ENCODE results near the gene KCNAB1.

KCNAB1 gene

GRCh38 chr3:156334841-156335545 lies 214.6 kb downstream of the KCNAB1 start:
- DNase-seq = no peak

- DNase-seq = no peak
Observed at GRCh38 chr3:156339491-156339890, 219.1 kb downstream of the KCNAB1 start.

DNA sequence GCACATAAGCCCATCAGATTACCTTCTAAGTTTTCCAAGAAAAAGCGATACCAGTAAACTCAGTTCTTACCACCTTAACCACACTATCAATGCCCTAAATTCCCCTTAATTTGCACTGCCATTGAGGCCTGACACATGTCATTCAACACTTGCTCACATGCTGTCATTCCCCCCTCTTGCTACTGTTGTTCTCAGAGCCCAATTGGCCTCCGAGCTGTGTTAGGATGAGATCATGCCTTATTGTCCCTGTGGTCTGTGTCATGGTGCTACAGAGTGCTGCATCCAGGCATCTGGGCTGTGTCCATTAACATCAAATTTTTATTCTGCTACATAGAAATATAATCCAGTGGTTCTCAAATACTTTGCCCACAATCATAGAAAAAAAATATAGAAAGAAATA lies 221.0 kb downstream of the KCNAB1 start:
- no peak for DNase-seq

DNA sequence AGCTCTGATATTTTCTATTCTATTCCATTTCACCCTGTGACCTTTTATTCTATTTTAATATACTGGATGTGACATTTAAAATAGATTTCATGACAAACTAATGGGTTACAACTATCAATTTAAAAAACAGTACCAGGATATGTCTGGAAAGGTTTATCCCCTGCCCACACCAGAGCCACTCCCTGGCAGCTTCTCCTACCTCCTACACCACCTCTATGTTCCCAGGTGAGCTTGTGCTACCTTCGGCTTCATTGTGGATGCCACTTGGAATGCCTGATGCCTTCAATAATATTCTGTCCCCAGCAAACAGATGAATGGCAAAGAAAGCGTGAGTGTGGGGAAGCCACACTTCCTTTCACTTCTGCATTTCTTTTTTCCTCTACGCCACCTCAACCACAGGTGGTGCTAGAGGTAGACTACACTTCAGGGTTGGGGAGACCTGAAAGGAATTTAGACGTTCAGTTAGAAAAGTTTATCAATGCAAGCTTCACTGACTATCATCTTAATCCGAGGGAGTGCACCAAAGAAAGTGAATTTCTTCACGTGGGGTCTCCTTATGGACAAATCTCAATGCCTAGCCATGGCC lies 221.5 kb downstream of the KCNAB1 start:
- DNase-seq = no peak

- no peak for DNase-seq
Observed at GRCh38 chr3:156344215-156344614, 223.8 kb downstream of the KCNAB1 start.

DNA sequence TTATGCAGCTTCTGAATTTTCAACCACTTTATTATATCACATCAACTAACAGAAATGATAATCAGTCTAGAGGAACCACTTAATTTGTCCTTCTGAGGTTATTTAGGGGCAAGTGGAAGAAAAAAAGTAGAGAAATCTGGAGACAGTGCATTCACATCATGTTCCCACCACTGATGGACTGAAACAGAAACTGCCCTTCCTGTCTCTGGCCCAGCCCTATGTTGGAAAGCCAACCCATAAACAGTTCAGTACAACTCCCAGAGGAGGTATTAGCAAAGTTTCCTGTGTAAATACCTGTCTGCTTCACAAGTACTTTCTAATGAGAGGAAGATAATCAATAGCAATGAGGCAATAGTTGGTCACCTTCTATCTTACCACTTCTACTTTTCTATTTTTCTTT lies 228.7 kb downstream of the KCNAB1 start:
- no peak for DNase-seq

DNA sequence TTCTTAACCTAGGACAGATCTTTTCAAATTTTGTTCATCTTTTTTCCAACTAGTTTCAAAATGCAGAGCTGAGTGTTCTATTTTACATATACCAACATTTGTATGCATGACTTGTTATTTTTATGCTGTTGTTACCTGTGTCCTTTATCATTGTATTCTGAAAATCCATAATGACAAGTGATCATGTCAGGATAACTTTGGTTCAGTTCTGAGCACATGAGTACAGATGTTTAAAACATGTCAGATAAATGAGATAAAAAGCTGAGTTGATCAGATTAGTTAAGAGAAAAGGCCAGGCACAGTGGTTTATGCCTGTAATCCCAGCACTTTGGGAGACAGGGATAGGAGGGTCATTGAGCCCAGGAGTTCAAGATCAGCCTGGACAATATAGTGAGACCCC lies 229.6 kb downstream of the KCNAB1 start:
- DNase-seq = no peak

- no peak for DNase-seq
Observed at GRCh38 chr3:156350781-156351180, 230.4 kb downstream of the KCNAB1 start.

DNA sequence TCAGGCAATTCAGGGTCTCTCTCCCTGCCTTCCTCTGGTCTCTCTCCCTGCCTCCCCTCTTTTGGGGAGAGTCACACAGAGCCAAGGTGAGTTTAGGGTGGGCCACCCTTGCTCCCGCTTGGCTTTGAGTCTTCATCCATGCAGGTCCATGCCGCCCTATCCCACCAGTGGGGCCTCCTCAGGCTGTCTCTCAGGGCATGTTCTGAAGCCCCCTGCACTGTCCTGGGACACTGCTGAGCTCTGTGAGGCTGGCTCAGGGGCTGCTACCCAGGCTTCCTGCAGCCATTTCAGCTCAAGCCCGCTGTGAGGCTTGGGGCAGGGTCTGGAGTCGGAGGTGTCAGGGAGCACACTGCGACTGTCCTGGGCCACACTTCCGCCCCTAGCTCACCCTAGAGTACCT lies 231.4 kb downstream of the KCNAB1 start:
- no peak for DNase-seq

DNA sequence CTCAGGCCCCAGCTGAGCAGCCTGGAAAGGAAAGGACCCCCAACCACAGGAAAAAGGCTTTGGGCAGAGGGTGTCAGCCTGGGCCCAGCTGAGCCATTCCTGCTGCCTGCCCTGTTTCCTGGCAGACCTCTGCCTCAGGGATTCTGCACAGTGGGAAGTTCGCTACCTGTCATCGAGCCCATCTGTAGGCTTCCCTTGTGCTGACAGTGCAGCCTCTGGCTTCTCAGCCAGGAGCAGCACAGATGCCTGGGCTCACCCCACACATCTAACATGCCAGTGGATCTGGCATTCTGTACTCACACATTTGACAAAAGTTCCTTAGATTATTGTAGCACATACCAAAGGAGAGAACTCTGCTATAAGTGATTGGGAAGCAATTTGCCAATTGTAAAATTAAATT lies 232.3 kb downstream of the KCNAB1 start:
- no peak for DNase-seq

DNA sequence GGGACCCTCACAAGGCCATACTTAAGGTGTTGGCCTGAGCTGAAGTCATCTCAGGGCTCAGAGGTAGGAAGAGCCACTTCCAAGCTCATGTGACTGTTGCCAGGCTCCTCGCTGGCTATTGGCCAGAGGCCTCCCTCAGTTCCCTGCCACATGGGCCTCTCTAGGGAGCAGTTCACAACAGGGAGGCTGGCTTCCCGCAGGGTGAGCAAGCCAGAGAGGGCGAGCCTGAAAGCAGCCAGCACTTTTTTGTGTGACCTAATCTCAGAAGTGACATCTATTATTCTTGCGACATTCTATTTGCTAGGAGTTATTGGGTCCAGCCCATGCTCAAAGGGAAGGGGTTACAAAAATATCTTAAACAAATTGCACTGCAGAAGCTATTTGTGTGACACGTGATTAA lies 233.2 kb downstream of the KCNAB1 start:
- DNase-seq = no peak

- no peak for DNase-seq
Observed at GRCh38 chr3:156356537-156357363, 236.4 kb downstream of the KCNAB1 start.

- no peak for DNase-seq
Observed at GRCh38 chr3:156358232-156358631, 237.9 kb downstream of the KCNAB1 start.

GRCh38 chr3:156359368-156359767 lies 239.0 kb downstream of the KCNAB1 start:
- DNase-seq = no peak

- DNase-seq = no peak
Observed at GRCh38 chr3:156360083-156360482, 239.7 kb downstream of the KCNAB1 start.

DNA sequence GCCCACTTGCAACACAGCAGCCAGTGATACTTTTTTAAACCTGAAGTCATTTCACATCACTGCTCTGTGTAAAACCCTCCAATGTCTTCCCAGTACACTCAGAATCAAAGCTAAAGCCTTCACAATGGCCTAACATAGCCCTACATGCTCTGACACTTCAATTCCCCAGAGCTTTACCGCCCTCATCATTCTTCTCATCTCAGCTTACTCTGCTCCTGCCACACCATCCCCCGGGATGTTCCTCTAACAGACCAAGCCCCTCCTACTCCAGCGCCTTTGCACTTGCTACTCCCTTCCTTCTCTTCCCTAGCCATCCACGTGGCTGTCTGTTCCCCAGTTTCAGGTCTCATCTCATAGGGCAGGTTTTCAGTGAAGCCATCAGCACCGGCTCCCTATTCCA lies 240.6 kb downstream of the KCNAB1 start:
- DNase-seq = no peak

DNA sequence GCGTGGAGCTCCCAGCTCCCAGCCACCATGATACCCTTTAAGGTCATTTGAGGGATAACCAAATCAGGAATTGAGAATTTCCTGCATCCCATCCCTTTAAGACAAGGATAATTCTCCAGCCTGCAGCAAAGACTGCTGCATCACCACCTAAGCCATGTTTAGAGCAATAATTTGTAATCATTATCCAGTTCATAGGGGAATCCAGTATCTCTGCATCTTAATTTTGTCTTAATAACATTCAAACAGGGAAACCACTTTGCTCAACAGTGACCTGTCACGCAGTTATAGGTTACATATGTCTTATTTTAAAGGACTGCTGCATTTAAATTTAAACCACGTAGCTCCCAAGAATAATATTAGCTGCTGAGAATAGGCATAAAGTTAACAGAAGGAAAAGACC lies 246.2 kb downstream of the KCNAB1 start:
- no peak for DNase-seq

GRCh38 chr3:156368189-156368588 lies 247.8 kb downstream of the KCNAB1 start:
- DNase-seq = no peak

DNA sequence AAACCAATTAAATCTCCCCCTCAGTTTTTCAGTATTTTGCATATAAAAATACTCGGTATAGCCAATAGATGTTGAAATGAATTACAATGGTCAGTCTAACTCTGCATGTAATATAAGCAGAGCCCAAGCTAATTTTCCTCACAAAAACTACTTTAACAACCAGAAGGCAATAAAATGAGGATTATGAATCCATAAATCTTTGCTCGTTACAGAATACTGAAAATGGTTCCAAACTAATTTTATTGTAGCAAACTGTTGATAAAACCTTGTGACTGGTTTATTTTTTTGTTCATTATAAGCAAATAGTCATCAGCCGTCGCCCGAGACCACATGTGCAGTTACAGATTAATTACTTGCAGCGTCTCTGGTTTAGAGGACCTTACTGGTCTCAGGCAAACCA lies 251.3 kb downstream of the KCNAB1 start:
- no peak for DNase-seq

DNA sequence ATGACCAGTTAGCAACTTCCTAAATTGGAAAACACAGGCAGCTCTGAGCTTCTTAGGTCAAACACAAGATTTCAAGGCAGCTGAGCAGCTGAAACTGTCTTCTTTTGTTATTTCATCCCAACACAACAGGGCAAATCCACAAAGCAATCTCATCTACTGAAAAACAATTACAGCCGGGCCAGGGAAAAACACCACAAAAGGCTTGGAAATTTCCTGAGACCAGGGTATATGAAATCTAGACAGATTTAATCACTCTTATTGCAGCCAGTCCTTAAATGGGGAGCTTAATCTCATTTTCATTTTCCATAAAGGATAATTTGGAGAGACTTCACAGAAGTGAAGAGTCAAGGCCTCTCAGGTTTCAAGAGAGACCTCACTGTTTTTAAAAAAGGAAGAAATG lies 252.7 kb downstream of the KCNAB1 start:
- DNase-seq = no peak

- no peak for DNase-seq
Observed at GRCh38 chr3:156373654-156374053, 253.3 kb downstream of the KCNAB1 start.

- no peak for DNase-seq
Observed at GRCh38 chr3:156376199-156376598, 255.8 kb downstream of the KCNAB1 start.

GRCh38 chr3:156377266-156377665 lies 256.9 kb downstream of the KCNAB1 start:
- no peak for DNase-seq

DNA sequence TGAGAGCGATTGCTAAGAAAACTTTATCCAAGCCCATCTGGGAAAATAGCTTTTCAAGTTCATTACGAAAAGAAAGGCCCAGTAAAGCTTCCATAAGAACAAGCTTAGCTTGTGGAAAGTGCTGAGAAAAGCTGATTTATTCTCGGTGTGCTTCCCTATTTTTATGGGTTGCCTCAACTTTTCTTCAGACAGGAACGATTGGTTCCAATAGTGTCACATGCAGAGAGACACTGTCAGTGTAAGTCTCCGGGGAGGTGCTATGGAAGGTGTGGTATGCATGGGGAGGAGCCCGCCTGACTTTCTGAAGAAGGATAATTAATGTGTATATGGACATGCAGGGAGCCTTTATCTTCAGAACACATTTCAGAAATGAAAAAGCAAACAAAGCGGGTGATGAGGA lies 257.3 kb downstream of the KCNAB1 start:
- DNase-seq = no peak
